GDM1 (cell line): ENCODE measurements around the gene RPL10.

Source experiments
- DNase-seq: peaks from one replicate; lab custom pipeline; 2025; lab: John Stamatoyannopoulos, UW

The RPL10 gene

DNA sequence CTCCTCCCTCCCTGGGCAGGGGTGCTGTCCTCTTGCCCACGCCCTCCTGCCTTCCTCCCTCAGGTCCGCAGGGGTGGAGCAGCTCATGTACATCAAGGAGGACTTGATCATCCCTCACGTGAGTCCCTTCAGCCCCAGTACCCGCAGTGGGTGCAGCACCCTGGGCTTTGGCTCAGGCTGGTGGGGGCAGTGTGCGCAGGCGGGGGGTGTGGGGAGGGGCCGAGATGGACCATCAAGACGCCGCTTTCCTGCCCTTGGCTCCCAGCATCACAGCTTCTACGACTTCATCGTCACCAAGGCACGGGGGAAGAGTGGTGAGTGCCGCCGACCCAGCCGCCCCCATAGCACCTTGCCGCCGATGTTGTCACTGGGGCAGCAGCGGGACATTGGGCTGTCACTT is 51.4 kb downstream of the RPL10 start:
- DNase-seq = no peak

GRCh38 chrX:154450312-154450711 is 52.1 kb downstream of the RPL10 start:
- no peak for DNase-seq
